HepG2 (cell line): Measurements from ENCODE around the gene PKD2L1. TPM values are rescaled to one million over a fixed set of nuclear protein-coding genes. Genes with fewer than 3 reads are reported as not detected.

Source experiments
- CEBPB ChIP-seq: IDR thresholded peaks from 2 replicates; pipeline ENCODE4 v1.6.1; 2011; ENCODE audit warnings: low read depth, low read length, improper control_type of control experiment, borderline replicate concordance
- FOXJ3 ChIP-seq: sonication (generic); formaldehyde crosslinking; IDR thresholded peaks from 2 replicates; pipeline ENCODE4 v1.4.0; 2020; ENCODE audit warnings: missing genetic modification reagents, mild to moderate bottlenecking, borderline replicate concordance
- FOXP4 ChIP-seq: sonication (generic); formaldehyde crosslinking; IDR thresholded peaks from 2 replicates; pipeline ENCODE4 v1.4.0; 2020; ENCODE audit warnings: missing genetic modification reagents
- GFI1 ChIP-seq: sonication (generic); formaldehyde crosslinking; IDR thresholded peaks from 2 replicates; pipeline ENCODE4 v1.5.0; 2020; ENCODE audit warnings: missing genetic modification reagents, mild to moderate bottlenecking, borderline replicate concordance
- HOXA3 ChIP-seq: sonication (generic); formaldehyde crosslinking; IDR thresholded peaks from 2 replicates; pipeline ENCODE4 v1.5.0; 2020; ENCODE audit warnings: missing genetic modification reagents
- MED13 ChIP-seq: sonication (generic); formaldehyde crosslinking; IDR thresholded peaks from 2 replicates; pipeline ENCODE4 v1.5.0; 2020; ENCODE audit warnings: missing genetic modification reagents
- RBM22 ChIP-seq: fragments of 200-400 bp; formaldehyde crosslinking; optimal IDR thresholded peaks from 2 replicates; pipeline ENCODE3; 2017; ENCODE audit warnings: mild to moderate bottlenecking, low read length, moderate library complexity
- RXRA ChIP-seq: sonication (generic); formaldehyde crosslinking; IDR thresholded peaks from 2 replicates; pipeline ENCODE4 v1.5.1; 2020; ENCODE audit warnings: missing genetic modification reagents
- SOX5 ChIP-seq: IDR thresholded peaks from 2 replicates; pipeline ENCODE4 v1.6.1; 2016; ENCODE audit warnings: borderline replicate concordance
- ZBTB40 ChIP-seq, 2 experiments: fragments of 450-650 bp in 1 of 2; sonication (generic) in 1 of 2; formaldehyde crosslinking in 1 of 2; IDR thresholded peaks; 2 replicates each; pipeline versions ENCODE4 v1.6.1 to v1.8.0; 2016 to 2022; ENCODE audit warnings: antibody characterized with exemption in 1 of 2, mild to moderate bottlenecking in 1 of 2, missing genetic modification reagents in 1 of 2
- ZNF260 ChIP-seq: sonication (generic); formaldehyde crosslinking; IDR thresholded peaks from 2 replicates; pipeline ENCODE4 v1.4.0; 2020; ENCODE audit warnings: missing genetic modification reagents, low read depth, mild to moderate bottlenecking, borderline replicate concordance
- ZNF280B ChIP-seq: sonication (generic); formaldehyde crosslinking; IDR thresholded peaks from 2 replicates; pipeline ENCODE4 v1.5.0; 2020; ENCODE audit warnings: missing genetic modification reagents, mild to moderate bottlenecking, borderline replicate concordance
- ZNF430 ChIP-seq: sonication (generic); formaldehyde crosslinking; IDR thresholded peaks from 2 replicates; pipeline ENCODE4 v1.9.0; 2021; ENCODE audit warnings: mild to moderate bottlenecking, missing genetic modification reagents
- ZNF781 ChIP-seq: sonication (generic); formaldehyde crosslinking; IDR thresholded peaks from 2 replicates; pipeline ENCODE4 v1.5.1; 2020; ENCODE audit warnings: borderline replicate concordance, mild to moderate bottlenecking, missing genetic modification reagents; ENCODE audit errors: not compliant biosample characterization
- ZZZ3 ChIP-seq: sonication (generic); formaldehyde crosslinking; IDR thresholded peaks from 2 replicates; pipeline ENCODE4 v1.4.0; 2020; ENCODE audit warnings: missing genetic modification reagents, mild to moderate bottlenecking, borderline replicate concordance
- polyA plus RNA-seq, 8 experiments: library from polyadenylated mRNA; depleted of rRNA in 3 of 8; stranded (reverse) in 7 of 8; unstranded in 1 of 8; fragments of >200 nt; fragmentation: Illumina TruSeq in 4 of 8; extraction: Trizol in 4 of 8; gene quantifications; 2 replicates each; pipeline versions ENCODE4 v1.2.1 to v1.2.3, GENCODE V29; 2011 to 2016; ENCODE audit warnings: low read depth in 4 of 8, missing spikeins in 1 of 8, mixed read lengths in 1 of 8; ENCODE audit not compliant: insufficient read depth in 1 of 8
- total RNA-seq, 5 experiments: library from RNA; depleted of rRNA; stranded (reverse); fragments of >200 nt; fragmentation: Illumina TruSeq; extraction: Trizol; gene quantifications; 2 replicates each; pipeline ENCODE4 v1.2.3, GENCODE V29; 2016; ENCODE audit warnings: low read depth in 1 of 5

Gene PKD2L1
- total and polyA plus RNA-seq, 2 of the 13 experiments (the other 11 are each of a cell fraction or from before 2014, with no cell fraction given), result 0.07 to 0.15 TPM

- TF ChIP-seq FOXP4 (CRISPR knock-in tag) (peak; percentile 24; the same call in 1 of the 2 replicates), ZNF430 (CRISPR knock-in tag) (0 out of 2 replicates have a peak, but pooled peaks have one; percentile 26), SOX5 (CRISPR knock-in tag) (peak; percentile 62; the same call in 1 of the 2 replicates), ZZZ3 (no peak), ZNF280B (CRISPR knock-in tag) (no peak), GFI1 (CRISPR knock-in tag) (peak; percentile 72), CEBPB (no peak), HOXA3 (CRISPR knock-in tag) (peak; percentile 46), MED13 (no peak; the same call in 1 of the 2 replicates), ZNF260 (CRISPR knock-in tag) (no peak), RBM22 (peak; percentile 13), ZBTB40 (IDR thresholded peaks at IDR 0.05) (no peak), ZBTB40 (CRISPR knock-in tag; IDR thresholded peaks at IDR 0.05) (no peak), RXRA (CRISPR knock-in tag) (peak; percentile 64; the same call in 1 of the 2 replicates), ZNF781 (CRISPR knock-in tag) (peak; percentile 37), FOXJ3 (peak; percentile 40; the same call in 1 of the 2 replicates)
Measured at GRCh38 chr10:100359529-100360150, 29.6 kb upstream of the PKD2L1 start (continued).
